Trophoblast cell (in vitro differentiated cells and primary cell): ENCODE data around the gene LCN15.

Experiments
- DNase-seq, 2 donors: peaks; one replicate each; pipeline ENCODE4 v3.0.0-alpha.2; 2016
- H2AFZ ChIP-seq: 2 replicates; pipeline ENCODE4 v1.6.1; 2013; ENCODE audit warnings: low read length, moderate library complexity, mild to moderate bottlenecking; ENCODE audit not compliant: insufficient read depth, poor library complexity
- H2AK5ac ChIP-seq: 2 replicates; pipeline ENCODE4 v1.6.1; 2013; ENCODE audit warnings: mild to moderate bottlenecking, low read length
- H2BK120ac ChIP-seq: 2 replicates; pipeline ENCODE4 v1.6.1; 2013; ENCODE audit warnings: low read length, mild to moderate bottlenecking, moderate library complexity; ENCODE audit not compliant: insufficient read depth, poor library complexity
- H2BK12ac ChIP-seq: 2 replicates; pipeline ENCODE4 v1.6.1; 2013; ENCODE audit warnings: mild to moderate bottlenecking, low read length, moderate library complexity
- H2BK5ac ChIP-seq: 2 replicates; pipeline ENCODE4 v1.6.1; 2013; ENCODE audit warnings: low read length, low read depth, moderate library complexity, mild to moderate bottlenecking; ENCODE audit not compliant: poor library complexity
- H3K14ac ChIP-seq: 2 replicates; pipeline ENCODE4 v1.6.1; 2013; ENCODE audit warnings: mild to moderate bottlenecking, low read length
- H3K18ac ChIP-seq: 2 replicates; pipeline ENCODE4 v1.6.1; 2013; ENCODE audit warnings: mild to moderate bottlenecking, low read length
- H3K23ac ChIP-seq: 2 replicates; pipeline ENCODE4 v1.6.1; 2013; ENCODE audit warnings: low read length
- H3K27ac ChIP-seq: 2 replicates; pipeline ENCODE4 v1.5.1; 2013; ENCODE audit warnings: low read depth, mild to moderate bottlenecking, inconsistent platforms, low read length, moderate library complexity
- H3K27me3 ChIP-seq: 2 replicates; pipeline ENCODE4 v1.6.1; 2013; ENCODE audit warnings: inconsistent platforms, mild to moderate bottlenecking, low read length, moderate library complexity; ENCODE audit not compliant: insufficient read depth
- H3K36me3 ChIP-seq, 2 experiments: 1 replicate in 1 of 2; 2 replicates in 1 of 2; pipeline ENCODE4 v1.6.1; 2013; ENCODE audit warnings: low read length in 2 of 2, mild to moderate bottlenecking in 2 of 2, moderate library complexity in 1 of 2; ENCODE audit not compliant: insufficient read depth in 2 of 2, control insufficient read depth in 1 of 2
- H3K4ac ChIP-seq: 2 replicates; pipeline ENCODE4 v1.6.1; 2013; ENCODE audit warnings: low read depth, mild to moderate bottlenecking, low read length, moderate library complexity
- H3K4me1 ChIP-seq, 2 experiments: 1 replicate in 1 of 2; 2 replicates in 1 of 2; pipeline ENCODE4 v1.6.1; 2013; ENCODE audit warnings: low read length in 2 of 2, mild to moderate bottlenecking in 2 of 2, moderate library complexity in 1 of 2; ENCODE audit not compliant: insufficient read depth in 2 of 2, control insufficient read depth in 1 of 2
- H3K4me2 ChIP-seq: 2 replicates; pipeline ENCODE4 v1.6.1; 2013; ENCODE audit warnings: inconsistent platforms, mild to moderate bottlenecking, low read length, moderate library complexity
- H3K4me3 ChIP-seq: 2 replicates; pipeline ENCODE4 v1.5.1; 2013; ENCODE audit warnings: mild to moderate bottlenecking, low read depth, low read length, inconsistent platforms
- H3K79me1 ChIP-seq: one replicate; pipeline ENCODE4 v1.6.1; 2013; ENCODE audit warnings: low read length
- H3K79me2 ChIP-seq: 2 replicates; pipeline ENCODE4 v1.6.1; 2013; ENCODE audit warnings: low read length, mild to moderate bottlenecking; ENCODE audit not compliant: control insufficient read depth, insufficient read depth, poor library complexity
- H3K9ac ChIP-seq: 2 replicates; pipeline ENCODE4 v1.6.1; 2013; ENCODE audit warnings: mild to moderate bottlenecking, low read length
- H3K9me3 ChIP-seq: 2 replicates; pipeline ENCODE4 v1.6.1; 2013; ENCODE audit warnings: low read depth, mild to moderate bottlenecking, control low read depth, inconsistent platforms, low read length; ENCODE audit not compliant: insufficient read depth
- H4K12ac ChIP-seq: 2 replicates; pipeline ENCODE4 v1.6.1; 2013; ENCODE audit warnings: low read depth, mild to moderate bottlenecking, low read length, moderate library complexity
- H4K8ac ChIP-seq: 2 replicates; pipeline ENCODE4 v1.6.1; 2013; ENCODE audit warnings: low read depth, mild to moderate bottlenecking, low read length, moderate library complexity
- H4K91ac ChIP-seq: one replicate; pipeline ENCODE4 v1.6.1; 2013; ENCODE audit warnings: low read depth, mild to moderate bottlenecking, low read length, moderate library complexity
- WGBS: extraction: QIAGEN DNeasy Blood & Tissue Kit; methylation state at CpG from one replicate; pipeline ENCODE4 v1.1.7; 2013; ENCODE audit warnings: missing lambda C conversion rate; ENCODE audit not compliant: insufficient read length, insufficient coverage; ENCODE audit errors: extremely low coverage; 5-methylcytosine and 5-hydroxymethylcytosine counted together

The LCN15 gene

DNA sequence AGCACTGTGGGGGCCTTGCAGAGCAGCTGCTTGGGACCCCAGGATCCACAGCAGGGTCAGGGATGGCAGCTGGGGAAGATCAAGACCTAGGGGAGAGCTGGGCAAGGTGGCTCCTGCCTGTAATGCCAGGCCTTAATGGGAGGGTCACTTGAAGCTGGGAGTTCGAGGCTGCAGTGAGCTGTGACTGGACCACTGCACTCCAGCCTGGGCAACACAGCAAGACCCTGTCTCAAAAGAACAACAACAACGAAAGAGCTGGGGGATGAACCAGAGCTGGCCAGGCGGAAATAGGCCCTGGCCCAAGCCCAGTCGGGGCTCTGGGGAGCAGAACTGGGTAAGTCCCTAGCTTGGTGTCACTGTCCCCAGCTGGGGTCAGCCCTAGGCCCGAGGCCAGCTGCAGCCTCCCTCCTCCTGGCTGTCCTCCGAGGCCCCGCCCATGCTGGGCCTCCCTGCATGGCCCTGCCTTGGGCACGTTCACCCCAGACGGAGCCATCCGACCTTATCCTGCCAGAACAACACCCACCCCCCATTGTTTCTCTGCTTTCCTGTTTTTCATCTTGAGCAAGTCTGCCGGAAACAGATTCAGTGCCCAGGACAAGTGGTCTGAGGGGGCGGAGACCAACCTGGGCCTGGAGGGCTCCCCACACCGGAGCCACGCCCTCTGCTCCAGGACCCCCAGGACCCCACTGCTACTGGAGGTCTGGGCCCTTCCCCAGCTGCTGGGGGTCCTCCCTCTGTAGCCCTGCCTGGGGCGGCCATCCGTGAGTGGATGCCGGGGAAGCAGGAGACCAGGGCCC is 50.0 kb downstream of the LCN15 start:
- H3K9me3 ChIP-seq, result no peaks in the 10 kb centered on the region
- H2BK120ac ChIP-seq, result peak overlapping the region; percentile 71
- H4K8ac ChIP-seq, result peak overlapping the region; percentile 68
- H3K14ac ChIP-seq, result peak overlapping the region; percentile 75
- peaks cover 2% of the 10 kb centered on the region for H3K27me3 ChIP-seq
- peak overlapping the region; percentile 89 for H3K18ac ChIP-seq
- H3K9ac ChIP-seq, result no peak overlapping the region
- H3K36me3 ChIP-seq, result peaks cover 4 to 7% of the 10 kb centered on the region in 2 experiments
- H3K27ac ChIP-seq, result peak overlapping the region; percentile 25
- no peak overlapping the region for H3K4me3 ChIP-seq
- no CpG with 5 or more reads among the region's 17 CpGs for WGBS
- peak overlapping the region; percentile 92 for H2AK5ac ChIP-seq
- H4K12ac ChIP-seq, result peak overlapping the region; percentile 39
- H3K4ac ChIP-seq, result peak overlapping the region; percentile 35
- DNase-seq, result no peak
- H2AFZ ChIP-seq, result no peak overlapping the region
- H2BK5ac ChIP-seq, result no peak overlapping the region
- no peak overlapping the region for H3K4me2 ChIP-seq
- H3K23ac ChIP-seq, result no peak overlapping the region
- peaks cover 22 to 27% of the 10 kb centered on the region in 2 experiments for H3K4me1 ChIP-seq
- H4K91ac ChIP-seq, result peak overlapping the region; percentile 90
- peak overlapping the region; percentile 68 for H2BK12ac ChIP-seq
- H3K79me2 ChIP-seq, result peaks cover 9% of the 10 kb centered on the region
- peaks cover 22% of the 10 kb centered on the region for H3K79me1 ChIP-seq

GRCh38 chr9:136713550-136713949 is 50.8 kb downstream of the LCN15 start:
- Histone ChIP-seq H2BK120ac (peak overlapping the region; percentile 71), H3K4me3 (no peak overlapping the region), H3K79me2 (peaks cover 9% of the 10 kb centered on the region), H2BK12ac (peak overlapping the region; percentile 68), H3K27ac (no peak overlapping the region), H2AK5ac (peak overlapping the region; percentile 92), H4K8ac (peak overlapping the region; percentile 68), H3K4me1 (peaks cover 22 to 27% of the 10 kb centered on the region in 2 experiments), H2AFZ (no peak overlapping the region), H4K91ac (peak overlapping the region; percentile 90), H3K9ac (no peak overlapping the region), H3K79me1 (peaks cover 22% of the 10 kb centered on the region), H4K12ac (peak overlapping the region; percentile 39), H3K4ac (peak overlapping the region; percentile 35), H3K9me3 (no peaks in the 10 kb centered on the region), H3K23ac (no peak overlapping the region), H2BK5ac (no peak overlapping the region), H3K14ac (peak overlapping the region; percentile 75), H3K36me3 (peaks cover 4% of the 10 kb centered on the region in 2 experiments), H3K18ac (peak overlapping the region; percentile 89), H3K27me3 (peaks cover 2% of the 10 kb centered on the region), H3K4me2 (peak overlapping the region; percentile 67)
- WGBS, result no CpG with 5 or more reads among the region's 8 CpGs
- no peak for DNase-seq

- Histone ChIP-seq H2AFZ (peak overlapping the region; percentile 62), H2AK5ac (peak overlapping the region; percentile 92), H3K36me3 (peaks cover 0 to 4% of the 10 kb centered on the region in 2 experiments), H2BK120ac (peak overlapping the region; percentile 52), H3K4me2 (peak overlapping the region; percentile 67), H3K14ac (peak overlapping the region; percentile 95), H3K4me1 (peaks cover 22 to 27% of the 10 kb centered on the region in 2 experiments), H3K27ac (peak overlapping the region; percentile 13), H2BK12ac (peak overlapping the region; percentile 68), H4K8ac (peak overlapping the region; percentile 94), H3K9me3 (no peaks in the 10 kb centered on the region), H4K12ac (peak overlapping the region; percentile 40), H3K27me3 (peaks cover 2% of the 10 kb centered on the region), H3K4ac (peak overlapping the region; percentile 35), H2BK5ac (peak overlapping the region; percentile 43), H3K23ac (no peak overlapping the region), H4K91ac (peak overlapping the region; percentile 90), H3K9ac (peak overlapping the region; percentile 80), H3K18ac (peak overlapping the region; percentile 89), H3K4me3 (peak overlapping the region; percentile 81), H3K79me2 (peaks cover 9% of the 10 kb centered on the region), H3K79me1 (peaks cover 22% of the 10 kb centered on the region)
- no peak for DNase-seq
- WGBS, result no CpG with 5 or more reads among the region's 56 CpGs
These were observed 51.4 kb downstream of the LCN15 start for GRCh38 chr9:136712690-136713544.
